Measurements from ENCODE around the gene ARID4B.
"Not testable (repeated sequence)": the region's sequence is repeated elsewhere in the genome, so short reads cannot be mapped to it uniquely, and the experiment has no call there.

DNA sequence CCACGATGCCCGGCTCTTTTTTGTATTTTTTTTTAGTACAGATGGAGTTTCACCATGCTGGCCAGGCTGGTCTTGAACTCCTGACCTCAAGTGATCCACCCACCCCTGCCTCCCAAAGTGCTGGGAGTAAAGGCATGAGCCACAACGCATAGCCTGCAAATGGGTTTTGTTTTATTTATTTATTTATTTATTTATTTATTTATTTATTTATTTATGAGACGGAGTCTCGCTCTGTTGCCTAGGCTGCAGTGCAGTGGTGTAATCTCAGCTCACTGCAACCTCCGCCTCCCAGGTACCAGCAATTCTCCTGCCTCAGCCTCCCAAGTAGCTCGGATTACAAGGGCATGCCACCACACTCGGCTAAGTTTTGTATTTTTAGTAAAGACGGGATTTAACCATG is 36.2 kb upstream of the ARID4B start:
- not testable (repeated sequence) for TF ChIP-seq POLR2A, EP300 (IDR thresholded peaks at IDR 0.05)
- TF ChIP-seq, protein P1, sequence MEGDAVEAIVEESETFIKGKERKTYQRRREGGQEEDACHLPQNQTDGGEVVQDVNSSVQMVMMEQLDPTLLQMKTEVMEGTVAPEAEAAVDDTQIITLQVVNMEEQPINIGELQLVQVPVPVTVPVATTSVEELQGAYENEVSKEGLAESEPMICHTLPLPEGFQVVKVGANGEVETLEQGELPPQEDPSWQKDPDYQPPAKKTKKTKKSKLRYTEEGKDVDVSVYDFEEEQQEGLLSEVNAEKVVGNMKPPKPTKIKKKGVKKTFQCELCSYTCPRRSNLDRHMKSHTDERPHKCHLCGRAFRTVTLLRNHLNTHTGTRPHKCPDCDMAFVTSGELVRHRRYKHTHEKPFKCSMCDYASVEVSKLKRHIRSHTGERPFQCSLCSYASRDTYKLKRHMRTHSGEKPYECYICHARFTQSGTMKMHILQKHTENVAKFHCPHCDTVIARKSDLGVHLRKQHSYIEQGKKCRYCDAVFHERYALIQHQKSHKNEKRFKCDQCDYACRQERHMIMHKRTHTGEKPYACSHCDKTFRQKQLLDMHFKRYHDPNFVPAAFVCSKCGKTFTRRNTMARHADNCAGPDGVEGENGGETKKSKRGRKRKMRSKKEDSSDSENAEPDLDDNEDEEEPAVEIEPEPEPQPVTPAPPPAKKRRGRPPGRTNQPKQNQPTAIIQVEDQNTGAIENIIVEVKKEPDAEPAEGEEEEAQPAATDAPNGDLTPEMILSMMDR (IDR thresholded peaks at IDR 0.05), result not testable (repeated sequence)

All from gastroesophageal sphincter (tissue), 3 donors.